CD4-positive, alpha-beta T cell (primary cell): ENCODE results near the gene GATD1. TPM values are rescaled to one million over a fixed set of nuclear protein-coding genes. Genes with fewer than 3 reads are reported as not detected.

ENCODE experiments used
- ATAC-seq: fragments of 200-7000 bp; cut with Tn5 transposase; one replicate; pipeline ENCODE4 v1.10.0; 2022; ENCODE audit warnings: mild to moderate bottlenecking; ENCODE audit not compliant: poor library complexity
- CTCF ChIA-PET: fragments of 350-600 bp; sonication (Branson Sonifier 250); formaldehyde crosslinking; loops from one replicate; lab custom pipeline; 2021; ENCODE audit warnings: antibody characterized with exemption, inconsistent platforms; lab: Charles Lee
- POLR2A ChIA-PET: fragments of 350-600 bp; sonication (Branson Sonifier 250); formaldehyde crosslinking; loops from one replicate; lab custom pipeline; 2021; ENCODE audit warnings: antibody characterized with exemption, inconsistent platforms; lab: Charles Lee
- DNase-seq, 14 experiments: peaks; one replicate each; pipeline ENCODE4 v3.0.0-alpha.2; 2013 to 2020; ENCODE audit warnings: mixed read lengths in 2 of 14
- H3K27ac ChIP-seq, 2 donors: one replicate each; pipeline versions ENCODE4 v1.5.1 to v1.7.0; 2013; ENCODE audit warnings: low read length in 2 of 2, low read depth in 1 of 2, mild to moderate bottlenecking in 1 of 2
- H3K27me3 ChIP-seq, 2 experiments: 1 replicate in 1 of 2; 2 replicates in 1 of 2; pipeline versions ENCODE4 v1.6.1 to v1.7.0; 2013; ENCODE audit warnings: low read length in 2 of 2, control low read depth in 1 of 2, mild to moderate bottlenecking in 1 of 2, moderate library complexity in 1 of 2; ENCODE audit not compliant: insufficient read depth in 2 of 2, control insufficient read depth in 1 of 2
- H3K36me3 ChIP-seq: one replicate; pipeline ENCODE4 v1.6.1; 2013; ENCODE audit warnings: low read length, control low read depth; ENCODE audit not compliant: insufficient read depth
- H3K4me1 ChIP-seq: one replicate; pipeline ENCODE4 v1.6.1; 2013; ENCODE audit warnings: low read length, control low read depth; ENCODE audit not compliant: insufficient read depth
- H3K4me3 ChIP-seq: one replicate; pipeline ENCODE4 v1.5.1; 2013; ENCODE audit warnings: mild to moderate bottlenecking, low read length, moderate library complexity
- H3K9me3 ChIP-seq, 2 experiments: 1 replicate in 1 of 2; 2 replicates in 1 of 2; pipeline versions ENCODE4 v1.6.1 to v1.7.0; 2013; ENCODE audit warnings: low read length in 2 of 2, mild to moderate bottlenecking in 2 of 2, control low read depth in 1 of 2, moderate library complexity in 1 of 2; ENCODE audit not compliant: control insufficient read depth in 1 of 2, insufficient read depth in 1 of 2
- H3K27ac Mint-ChIP-seq: one replicate; pipeline ENCODE4 v1.8.0; 2020; ENCODE audit warnings: mixed read lengths
- H3K27me3 Mint-ChIP-seq: one replicate; pipeline ENCODE4 v1.8.0; 2021; ENCODE audit warnings: mixed read lengths
- H3K36me3 Mint-ChIP-seq: one replicate; pipeline ENCODE4 v1.8.0; 2021; ENCODE audit warnings: low read depth, mixed read lengths
- H3K4me1 Mint-ChIP-seq: one replicate; pipeline ENCODE4 v1.8.0; 2021; ENCODE audit warnings: low read depth, mixed read lengths
- H3K4me3 Mint-ChIP-seq: one replicate; pipeline ENCODE4 v1.8.0; 2020; ENCODE audit warnings: mild to moderate bottlenecking, mixed read lengths
- H3K9me3 Mint-ChIP-seq: one replicate; pipeline ENCODE4 v1.8.0; 2020; ENCODE audit warnings: mixed read lengths
- intact Hi-C, 2 experiments: fragments of 100-400 bp; cut with DNase I in 1 of 2; cut with micrococcal nuclease in 1 of 2; formaldehyde crosslinking; loops; one replicate each; pipeline versions ENCODE4 v1.15.1 to v1.9.0; 2023 to 2025; cut with DNase I, micrococcal nuclease
- total RNA-seq, 174 experiments: library from RNA in 2 of 174; stranded (reverse) in 2 of 174; gene quantifications; one replicate each; pipeline ENCODE4 v1.2.3 and lab custom pipeline; 2021 to 2026
- TF ChIP-seq, protein P1 (sequence below): fragments of 200-600 bp; IDR thresholded peaks from one replicate; pipeline ENCODE4 v1.8.0; 2022; ENCODE audit warnings: antibody characterized with exemption, mild to moderate bottlenecking

GATD1 gene
- total RNA-seq, 2 experiments from 2014 or later: 14.7 to 16.1 TPM

DNA sequence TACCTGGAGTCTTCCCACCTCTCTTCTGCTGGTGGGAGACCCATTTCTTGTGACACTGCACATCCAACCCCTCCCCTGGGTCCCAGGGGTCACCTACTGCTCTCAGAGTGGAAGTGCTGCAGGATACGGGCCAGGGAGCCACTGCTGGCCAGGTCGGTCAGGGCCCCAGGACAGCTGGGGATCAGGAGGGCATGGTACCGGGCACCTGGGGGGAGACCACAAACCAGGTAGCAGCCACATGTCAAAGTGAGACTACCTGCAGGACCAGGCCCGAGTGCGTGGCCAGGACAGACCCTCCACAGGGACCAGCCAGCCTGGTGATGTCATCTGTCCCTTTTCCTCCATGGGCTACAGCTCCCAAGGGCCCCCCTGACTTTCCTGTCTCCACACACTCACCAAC lies 3.9 kb downstream of the GATD1 start:
- Histone ChIP-seq H3K9me3 (no peaks in the 10 kb centered on the region), H3K27me3 (no peaks in the 10 kb centered on the region), H3K4me1 (peaks cover 34% of the 10 kb centered on the region), H3K4me3 (no peak overlapping the region), H3K27ac (no peak overlapping the region), H3K36me3 (peaks cover 32% of the 10 kb centered on the region)
- ChIA-PET POLR2A (no interaction called here), CTCF (no interaction called here)
- H3K9me3 Mint-ChIP-seq: no peaks in the 10 kb centered on the region
- H3K27me3 Mint-ChIP-seq: no peaks in the 10 kb centered on the region
- H3K4me1 Mint-ChIP-seq: peaks cover 11% of the 10 kb centered on the region
- TF ChIP-seq, protein P1, sequence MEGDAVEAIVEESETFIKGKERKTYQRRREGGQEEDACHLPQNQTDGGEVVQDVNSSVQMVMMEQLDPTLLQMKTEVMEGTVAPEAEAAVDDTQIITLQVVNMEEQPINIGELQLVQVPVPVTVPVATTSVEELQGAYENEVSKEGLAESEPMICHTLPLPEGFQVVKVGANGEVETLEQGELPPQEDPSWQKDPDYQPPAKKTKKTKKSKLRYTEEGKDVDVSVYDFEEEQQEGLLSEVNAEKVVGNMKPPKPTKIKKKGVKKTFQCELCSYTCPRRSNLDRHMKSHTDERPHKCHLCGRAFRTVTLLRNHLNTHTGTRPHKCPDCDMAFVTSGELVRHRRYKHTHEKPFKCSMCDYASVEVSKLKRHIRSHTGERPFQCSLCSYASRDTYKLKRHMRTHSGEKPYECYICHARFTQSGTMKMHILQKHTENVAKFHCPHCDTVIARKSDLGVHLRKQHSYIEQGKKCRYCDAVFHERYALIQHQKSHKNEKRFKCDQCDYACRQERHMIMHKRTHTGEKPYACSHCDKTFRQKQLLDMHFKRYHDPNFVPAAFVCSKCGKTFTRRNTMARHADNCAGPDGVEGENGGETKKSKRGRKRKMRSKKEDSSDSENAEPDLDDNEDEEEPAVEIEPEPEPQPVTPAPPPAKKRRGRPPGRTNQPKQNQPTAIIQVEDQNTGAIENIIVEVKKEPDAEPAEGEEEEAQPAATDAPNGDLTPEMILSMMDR: no peak
- intact Hi-C loops: no loop called here
- no peak for DNase-seq
- peaks cover 3% of the 10 kb centered on the region for H3K36me3 Mint-ChIP-seq
- no peak overlapping the region for H3K27ac Mint-ChIP-seq
- no peak overlapping the region for H3K4me3 Mint-ChIP-seq
- no peak for ATAC-seq

DNA sequence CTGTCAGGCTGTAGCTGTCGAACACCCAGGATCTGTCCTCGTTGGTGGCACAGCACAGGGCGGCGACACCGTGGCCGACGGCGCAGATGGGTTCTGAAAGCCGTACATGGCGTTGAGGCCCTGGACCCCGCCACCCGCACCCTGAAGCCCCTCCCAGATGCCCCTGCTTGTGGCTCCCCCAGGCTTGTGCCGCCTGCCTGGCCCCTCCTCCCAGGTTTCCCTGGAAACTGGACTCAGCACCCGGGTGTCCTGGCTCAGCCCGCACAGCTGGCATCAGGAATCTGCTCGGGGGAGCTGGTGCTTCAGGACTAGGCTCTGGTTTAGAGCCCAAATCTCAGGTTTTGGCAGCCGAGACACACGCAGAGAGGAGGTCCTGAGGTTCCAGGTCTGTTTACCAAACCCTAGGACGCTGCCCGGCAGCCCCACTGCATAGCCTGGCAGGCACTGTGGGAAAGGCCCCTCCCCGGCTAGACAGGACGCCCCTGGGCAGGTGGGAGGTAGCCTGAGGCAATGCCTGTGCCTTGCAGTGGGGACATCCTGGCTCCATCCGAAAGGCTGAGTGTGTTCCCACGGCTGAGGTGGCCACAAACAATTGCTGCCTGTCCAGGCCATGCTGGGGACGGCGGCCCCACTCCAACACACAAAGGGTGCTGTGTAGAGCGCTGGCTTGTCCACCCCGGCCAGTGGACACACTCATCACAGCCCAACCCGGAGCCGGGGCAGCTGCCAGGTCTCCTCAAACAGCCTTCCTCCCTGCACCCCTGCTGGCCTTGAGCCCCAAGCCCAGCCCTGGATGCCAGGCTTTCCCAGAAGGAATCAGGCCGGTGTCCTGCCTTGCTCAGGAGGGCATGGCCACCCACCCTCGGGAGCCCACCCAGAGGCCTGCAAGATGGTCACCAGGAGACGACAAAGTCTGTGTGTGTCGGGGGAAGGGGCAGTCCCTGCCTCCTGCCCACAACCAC lies 4.6 kb downstream of the GATD1 start:
- DNase-seq (peak in 1 of 14 experiments; percentile 24), ATAC-seq (no peak)
- TF ChIP-seq, protein P1: no peak
- H3K27ac Mint-ChIP-seq: no peak overlapping the region
- peaks cover 3% of the 10 kb centered on the region for H3K36me3 Mint-ChIP-seq
- H3K27me3 Mint-ChIP-seq: no peaks in the 10 kb centered on the region
- Histone ChIP-seq H3K36me3 (peaks cover 32% of the 10 kb centered on the region), H3K27me3 (no peaks in the 10 kb centered on the region), H3K9me3 (no peaks in the 10 kb centered on the region), H3K4me3 (no peak overlapping the region), H3K27ac (no peak overlapping the region), H3K4me1 (peaks cover 27% of the 10 kb centered on the region)
- H3K4me3 Mint-ChIP-seq: no peak overlapping the region
- intact Hi-C loops: no loop called here
- peaks cover 11% of the 10 kb centered on the region for H3K4me1 Mint-ChIP-seq
- no peaks in the 10 kb centered on the region for H3K9me3 Mint-ChIP-seq
- ChIA-PET CTCF (no interaction called here), POLR2A (no interaction called here)

DNA sequence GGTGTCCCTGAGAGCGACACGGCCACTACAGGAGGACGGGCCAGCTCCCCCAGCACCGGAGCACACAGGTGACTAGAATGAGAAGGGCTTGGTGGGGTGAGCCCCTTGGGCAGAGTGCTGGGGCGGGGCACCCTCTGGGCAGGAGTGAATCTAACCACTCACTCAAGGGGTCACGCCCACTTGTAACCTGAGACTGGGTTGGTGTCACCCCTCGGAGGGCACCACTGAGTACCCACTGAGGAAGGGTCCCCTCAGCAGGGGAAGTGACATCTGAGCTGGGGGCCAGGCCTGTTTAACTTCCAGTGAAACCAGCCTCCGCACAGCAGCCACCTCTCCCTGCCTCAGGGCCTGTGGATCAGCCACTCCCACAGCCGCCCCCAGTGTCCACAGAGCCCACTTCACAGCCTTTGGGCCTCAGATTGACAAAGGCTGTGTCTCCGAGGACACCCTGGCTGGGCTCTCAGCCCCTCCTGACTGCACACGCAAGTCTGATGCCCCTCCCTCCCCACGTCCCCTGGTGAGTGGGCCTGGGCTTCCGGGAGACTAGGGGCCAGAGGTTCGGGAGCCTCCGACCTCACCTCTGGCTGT lies 5.6 kb downstream of the GATD1 start:
- no peak for DNase-seq
- ChIA-PET CTCF (no interaction called here), POLR2A (no interaction called here)
- Histone ChIP-seq H3K27ac (no peak overlapping the region), H3K4me1 (peaks cover 24% of the 10 kb centered on the region), H3K9me3 (no peaks in the 10 kb centered on the region), H3K27me3 (no peaks in the 10 kb centered on the region), H3K4me3 (no peak overlapping the region), H3K36me3 (peaks cover 32% of the 10 kb centered on the region)
- TF ChIP-seq, protein P1: no peak
- Mint-ChIP-seq H3K9me3 (no peaks in the 10 kb centered on the region), H3K27ac (no peak overlapping the region), H3K4me3 (no peak overlapping the region), H3K36me3 (peaks cover 8% of the 10 kb centered on the region), H3K27me3 (no peaks in the 10 kb centered on the region), H3K4me1 (peaks cover 11% of the 10 kb centered on the region)
- intact Hi-C loops: no loop called here
- no peak for ATAC-seq
